HUDEP-2 (cell line): Measurements from ENCODE around the gene PPM1N.

ENCODE experiments used
- DNase-seq, 76 experiments: peaks; one replicate each; lab custom pipeline; 2025; ENCODE audit not compliant: unreplicated experiment in 76 of 76; lab: John Stamatoyannopoulos, UW

PPM1N gene

DNA sequence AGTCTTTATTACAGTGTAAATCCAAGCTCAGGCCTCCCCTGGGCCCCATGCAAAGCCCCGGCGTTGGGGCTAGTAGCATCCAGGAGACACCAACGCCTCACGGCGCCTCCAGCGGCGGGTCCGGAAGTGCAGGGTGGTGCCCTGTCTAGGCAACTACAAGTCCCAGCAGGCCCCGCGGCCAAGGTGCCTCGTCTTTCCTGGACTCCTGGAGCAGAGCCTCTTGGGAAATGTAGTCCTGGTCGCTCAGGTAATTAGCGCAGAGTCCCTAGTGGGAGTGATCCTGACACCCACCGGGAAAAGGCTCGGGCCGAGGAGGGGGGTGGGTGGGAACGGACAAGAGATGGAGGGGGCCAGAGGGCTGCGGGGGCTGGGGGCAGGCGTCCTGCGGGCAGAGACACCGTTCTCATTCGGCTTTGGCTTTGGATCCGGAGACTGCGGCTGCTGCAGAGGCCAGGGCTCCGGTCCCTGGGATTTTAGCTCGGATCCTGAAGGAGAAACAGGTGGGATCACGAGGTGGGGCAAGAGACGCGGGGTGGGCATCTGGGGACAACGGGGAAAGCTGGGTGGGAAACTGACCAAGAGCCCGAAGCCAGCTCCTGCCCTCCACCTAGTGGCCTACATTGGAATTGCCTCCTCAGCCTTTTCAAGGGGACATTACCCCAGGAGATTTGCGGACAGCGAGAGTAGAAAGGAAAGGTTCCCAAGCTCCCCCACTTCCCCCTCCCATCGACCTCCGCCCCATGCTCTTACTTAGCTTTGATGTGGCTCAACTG is 12.8 kb upstream of the PPM1N start:
- DNase-seq = peak in 75 of 76 experiments; percentile 81 to 99 (median 96)

DNA sequence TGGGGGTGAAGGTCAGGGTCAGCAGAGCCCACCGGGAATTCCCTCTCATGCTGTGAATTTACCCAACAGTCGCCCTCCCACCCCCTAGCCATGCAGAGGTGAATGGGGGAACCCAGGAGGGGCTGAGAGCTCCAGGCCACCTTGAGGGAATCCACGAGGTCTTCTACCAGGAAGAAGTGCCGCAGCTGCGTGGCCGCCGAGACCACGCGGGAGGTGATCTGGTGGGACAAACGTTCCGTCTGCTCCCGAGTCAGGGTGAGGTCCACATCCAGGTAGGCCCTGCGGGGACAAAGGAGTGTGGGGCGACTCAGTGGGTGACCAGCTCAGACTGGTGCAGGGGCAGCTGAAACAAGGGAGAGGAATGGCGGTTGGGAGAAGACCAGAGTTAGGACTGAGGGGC is 9.5 kb upstream of the PPM1N start:
- DNase-seq = no peak

DNA sequence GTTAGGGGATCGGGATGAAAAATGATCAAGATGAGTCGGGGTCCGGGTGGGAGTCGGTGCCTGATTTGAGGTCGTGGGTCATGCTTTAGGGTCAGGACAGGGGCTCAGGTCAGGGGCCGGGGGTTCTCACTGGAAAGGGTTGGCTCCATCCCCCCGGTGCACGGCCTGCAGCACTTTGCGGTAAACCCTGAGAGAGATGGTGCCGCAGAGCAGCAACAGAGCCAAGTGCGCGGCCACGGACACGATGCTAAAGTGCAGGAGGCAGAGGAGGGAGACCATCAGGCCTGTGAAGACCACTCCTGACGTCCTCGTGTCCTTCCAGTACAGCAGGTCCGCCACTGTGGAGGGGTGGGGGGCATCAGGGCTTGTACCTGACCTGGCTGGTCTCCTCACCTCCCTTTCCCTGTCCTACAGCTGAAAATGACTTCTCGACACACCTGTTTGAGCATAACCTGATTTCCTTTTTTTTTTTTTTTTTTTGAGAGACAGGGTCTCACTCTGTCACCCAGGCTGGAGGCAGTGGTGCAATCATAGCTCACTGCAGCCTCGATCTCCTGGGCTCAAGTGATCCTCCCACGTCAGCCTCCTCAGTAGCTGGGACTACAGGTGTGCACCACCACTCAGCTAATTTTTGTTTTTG is 8.9 kb upstream of the PPM1N start:
- no peak for DNase-seq

DNA sequence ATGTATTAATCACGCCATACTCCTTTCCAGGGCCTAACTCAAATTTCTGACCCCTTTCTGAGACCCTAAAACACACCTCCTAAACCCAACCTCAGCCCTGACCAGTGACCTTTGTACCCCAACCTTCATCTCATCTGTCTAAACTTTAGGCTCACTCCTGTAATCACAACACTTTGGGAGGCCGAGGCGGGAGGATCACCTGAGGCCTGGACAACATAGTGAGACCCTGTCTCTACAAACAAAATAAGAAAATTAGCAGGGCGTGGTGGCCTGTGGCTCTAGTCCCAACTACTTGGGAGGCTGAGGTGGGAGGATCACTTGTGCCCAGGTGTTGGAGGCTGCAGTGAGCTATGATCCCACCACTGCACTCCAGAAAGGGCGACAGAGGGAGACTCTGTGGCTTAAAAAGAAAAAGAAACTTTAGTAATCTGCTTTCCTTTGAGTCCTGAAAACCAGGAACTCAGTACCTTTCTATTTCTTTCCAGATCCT is 6.1 kb upstream of the PPM1N start:
- no peak for DNase-seq

DNA sequence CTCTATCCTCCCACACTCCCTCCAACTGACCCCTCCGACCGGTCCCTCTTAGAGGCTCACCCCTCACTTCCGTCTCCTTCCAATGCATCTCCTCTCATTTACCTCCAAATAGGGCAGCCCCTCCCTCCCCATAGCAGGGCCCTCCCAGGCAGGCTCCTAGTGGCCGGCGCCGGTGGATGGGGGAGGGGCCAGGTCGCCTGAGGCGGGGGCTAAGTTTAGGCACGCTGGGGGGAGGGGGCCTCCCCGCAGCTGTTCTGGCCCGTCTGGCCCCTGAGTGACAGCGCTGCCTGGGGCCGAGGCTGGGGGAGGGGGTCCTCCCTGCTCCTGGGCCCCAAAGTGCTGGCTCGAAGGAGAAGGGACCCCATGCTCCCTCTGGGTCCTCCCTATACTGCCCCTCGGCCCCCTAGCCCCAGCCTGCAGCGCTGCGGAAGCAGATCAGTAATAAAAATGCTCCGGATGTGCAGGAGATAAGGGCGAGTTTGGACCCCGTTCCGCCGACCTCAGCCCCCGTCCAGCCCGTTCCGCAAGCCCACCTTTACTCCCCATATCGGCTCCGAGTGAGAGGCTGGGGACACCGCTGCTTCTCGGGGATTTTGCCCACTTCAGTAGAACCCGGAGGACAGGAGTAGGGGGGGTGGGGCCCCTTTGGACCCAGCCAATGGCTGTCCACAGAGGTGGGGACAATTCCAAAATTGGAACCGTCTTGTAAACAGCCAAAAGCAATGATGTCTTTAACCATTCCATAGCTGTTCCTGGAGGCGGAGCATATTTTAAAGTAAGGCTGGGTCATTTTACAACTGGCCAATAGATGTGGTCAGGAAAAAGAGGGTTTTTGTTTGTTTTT is 5.4 kb upstream of the PPM1N start:
- DNase-seq = peak in 23 of 76 experiments; percentile 7 to 50 (median 25)

DNA sequence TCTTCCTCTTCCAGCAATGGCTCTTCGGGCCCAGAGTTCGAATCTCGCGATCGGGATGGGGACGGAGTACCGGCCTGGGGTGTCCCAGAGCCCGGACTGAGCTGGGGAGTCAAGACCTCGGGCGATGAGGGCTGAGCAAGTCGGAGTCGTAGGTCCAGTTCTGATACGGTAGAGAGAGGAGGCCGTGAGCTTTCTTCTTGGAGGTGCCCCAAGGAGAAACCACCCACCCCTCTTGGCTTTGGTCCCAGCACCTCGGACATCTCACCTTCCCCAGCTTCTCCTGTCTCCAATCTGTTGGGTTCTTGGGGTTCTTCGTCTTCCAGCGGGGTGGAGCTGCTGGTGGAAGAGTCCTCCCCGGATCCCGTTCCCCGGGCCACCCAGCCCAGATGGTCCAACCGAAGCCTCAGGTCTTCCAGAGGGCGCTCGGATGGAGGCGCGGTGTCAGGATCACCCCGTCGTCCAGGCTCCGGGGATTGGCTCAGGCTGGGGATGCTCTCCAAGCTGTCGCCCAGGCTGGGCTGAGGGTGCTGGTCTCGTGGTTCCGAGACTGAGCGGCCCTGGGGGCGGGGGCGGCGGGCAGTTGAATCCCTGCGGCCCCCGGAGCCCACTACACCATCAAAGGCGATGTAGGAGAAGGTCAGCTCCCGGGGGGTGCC is 3.9 kb upstream of the PPM1N start:
- no peak for DNase-seq

DNA sequence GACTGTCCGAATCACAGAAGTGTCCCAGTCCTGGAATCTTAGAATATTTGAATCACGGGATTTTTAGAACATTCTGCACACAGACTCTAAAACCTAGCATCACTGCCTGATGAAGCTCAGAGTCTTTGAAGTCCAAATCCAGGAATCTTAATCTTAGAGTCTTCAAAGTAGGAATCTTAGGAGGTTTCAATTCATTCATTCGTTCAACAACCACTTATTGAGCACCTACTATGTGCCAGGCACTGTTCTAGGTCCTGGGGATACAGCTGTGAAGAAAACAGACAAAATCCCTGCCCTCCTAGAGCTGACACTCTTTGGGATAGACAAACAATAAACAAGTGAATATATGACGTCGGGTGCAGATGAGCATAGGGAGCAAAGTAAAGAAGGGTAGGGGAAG is 3.1 kb upstream of the PPM1N start:
- no peak for DNase-seq

DNA sequence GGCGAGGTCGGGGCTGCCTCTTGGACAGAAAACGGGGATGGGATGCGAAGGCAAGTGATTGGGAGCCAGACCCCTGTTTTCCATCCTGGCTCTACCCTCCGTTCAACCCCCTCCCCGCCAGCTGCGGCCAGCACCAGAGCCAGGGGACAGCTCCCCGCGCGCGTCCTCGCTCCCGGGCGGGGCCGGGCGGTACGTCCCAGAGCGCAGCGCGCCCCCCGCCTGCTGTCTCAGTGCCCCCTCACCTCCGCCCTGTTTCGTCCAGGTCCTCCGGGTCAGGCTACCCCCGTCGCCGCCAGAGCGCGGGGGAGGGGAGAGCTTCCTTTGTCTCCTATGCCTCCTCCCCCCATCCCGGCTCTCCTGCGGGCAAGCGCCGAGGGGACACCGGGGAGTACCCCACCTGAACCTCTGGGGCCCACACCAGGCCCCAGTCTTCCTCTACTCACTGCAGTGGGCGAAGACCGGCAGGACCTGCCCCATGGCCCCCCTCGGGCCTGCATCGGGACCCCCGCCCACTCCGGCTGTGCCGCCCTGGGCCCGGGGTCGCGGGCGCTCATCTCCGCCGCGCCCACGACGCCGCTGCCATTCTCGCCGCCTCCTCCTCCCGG is 1.8 kb upstream of the PPM1N start:
- DNase-seq = peak in 16 of 76 experiments; percentile 10 to 45 (median 30)

DNA sequence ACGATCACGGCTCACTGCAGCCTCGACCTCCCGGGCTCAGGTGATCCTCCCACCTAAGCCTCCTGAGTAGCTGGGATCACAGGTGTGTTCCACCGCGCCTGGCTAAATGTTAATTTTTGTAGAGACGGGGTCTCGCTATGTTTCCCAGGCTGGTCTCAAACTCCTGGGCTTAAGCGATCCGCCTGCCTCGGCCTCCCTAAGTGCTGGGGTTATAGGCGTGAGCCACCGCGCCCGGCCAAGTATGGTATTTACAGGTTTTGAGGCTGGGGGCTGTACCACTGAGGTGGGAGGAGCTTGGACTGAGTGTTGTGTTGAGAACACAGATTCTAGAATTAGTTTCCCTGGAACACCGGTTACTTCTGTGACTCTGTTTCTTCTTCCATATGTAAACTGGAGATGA is 452 bp upstream of the PPM1N start:
- DNase-seq = no peak

DNA sequence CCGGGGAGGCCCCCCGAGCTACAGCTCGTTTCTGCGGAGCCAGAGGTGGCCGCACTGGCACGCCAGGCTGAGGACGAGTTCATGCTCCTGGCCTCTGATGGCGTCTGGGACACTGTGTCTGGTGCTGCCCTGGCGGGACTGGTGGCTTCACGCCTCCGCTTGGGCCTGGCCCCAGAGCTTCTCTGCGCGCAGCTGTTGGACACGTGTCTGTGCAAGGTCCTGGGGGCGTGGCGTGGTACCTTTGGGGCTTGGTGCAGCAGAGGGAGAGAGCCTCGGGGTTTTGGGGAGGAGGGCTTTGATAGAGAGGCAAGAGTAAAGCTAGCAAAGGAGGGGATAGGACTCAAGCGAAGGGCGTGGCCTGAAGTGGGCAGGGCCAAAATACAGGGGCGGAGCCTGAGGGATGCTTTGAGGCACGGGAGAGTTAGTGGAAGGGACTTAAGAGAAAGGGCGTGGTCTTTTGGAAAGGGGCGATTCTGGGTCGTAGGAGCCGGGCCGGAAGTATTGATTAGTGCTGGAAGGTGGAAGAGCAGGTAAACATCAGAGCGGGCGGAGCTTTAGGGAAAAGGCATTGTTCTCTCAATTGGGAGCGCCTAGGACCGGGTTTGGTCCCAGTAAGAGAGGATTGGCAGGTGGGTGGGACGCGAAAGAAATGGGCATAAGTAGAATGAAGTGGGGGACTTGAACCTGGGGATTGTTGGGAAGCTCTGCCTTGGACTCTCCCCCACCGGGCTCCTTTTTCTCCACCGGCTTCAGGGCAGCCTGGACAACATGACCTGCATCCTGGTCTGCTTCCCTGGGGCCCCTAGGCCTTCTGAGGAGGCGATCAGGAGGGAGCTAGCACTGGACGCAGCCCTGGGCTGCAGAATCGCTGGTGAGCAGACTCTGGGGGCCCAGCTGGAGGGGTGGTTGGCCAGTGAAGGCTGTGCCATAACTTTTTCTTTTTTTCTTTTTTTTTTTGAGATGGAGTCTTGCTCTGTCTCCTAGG is 1.2 kb downstream of the PPM1N start:
- DNase-seq = peak in 74 of 76 experiments; percentile 58 to 96 (median 90)

DNA sequence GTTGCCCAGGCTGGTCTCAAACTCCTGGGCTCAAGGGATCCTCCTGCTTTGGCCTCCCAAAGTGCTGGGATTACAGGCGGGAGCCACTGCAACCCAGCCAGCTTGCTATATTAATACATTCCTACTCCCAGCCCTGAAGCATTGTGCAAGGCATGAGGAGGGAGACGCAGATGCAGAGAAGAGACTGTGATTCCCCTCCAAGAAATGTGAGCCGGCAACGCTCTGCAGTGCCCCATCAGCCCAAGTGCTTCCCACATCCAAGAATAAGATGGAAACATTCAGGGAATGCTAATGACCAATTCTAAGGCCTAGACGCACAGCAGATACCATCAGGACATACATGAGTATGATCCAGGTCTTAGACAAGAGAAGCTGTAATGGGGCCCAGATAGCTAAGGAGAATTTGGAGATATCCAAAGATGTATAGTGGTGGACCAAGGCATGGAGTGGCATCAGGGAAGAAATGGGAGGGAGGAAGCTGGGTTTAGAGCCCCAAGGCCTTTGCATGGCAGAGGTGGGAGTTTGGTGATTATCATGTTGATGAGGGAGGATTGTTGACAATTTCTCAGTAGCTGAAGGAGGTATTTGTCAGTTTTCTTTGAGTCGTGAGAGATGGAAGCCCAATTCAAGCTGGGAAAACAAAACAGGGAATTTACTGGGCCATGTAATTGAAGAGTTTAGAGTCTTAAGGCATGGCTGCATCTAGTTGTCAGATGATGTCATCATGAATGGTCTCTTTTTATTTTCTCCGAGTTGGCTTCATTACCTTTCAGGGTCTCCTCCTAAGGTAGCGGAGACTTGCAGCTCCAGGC is 2.9 kb downstream of the PPM1N start:
- DNase-seq = no peak

DNA sequence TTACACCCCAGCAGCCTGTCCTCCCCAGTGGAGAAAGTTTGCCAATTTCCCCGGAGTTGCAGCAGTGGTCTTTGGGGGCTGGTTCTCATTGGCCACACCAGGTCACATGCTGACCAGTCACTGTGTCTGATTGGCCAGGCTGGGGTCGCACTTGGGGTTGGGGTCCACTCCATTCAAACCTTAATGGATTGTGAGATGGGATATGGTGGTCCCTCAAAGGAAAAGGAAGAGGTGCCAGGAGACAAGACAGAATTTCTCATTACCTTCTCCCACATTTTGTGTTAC is 3.4 kb downstream of the PPM1N start:
- no peak for DNase-seq

DNA sequence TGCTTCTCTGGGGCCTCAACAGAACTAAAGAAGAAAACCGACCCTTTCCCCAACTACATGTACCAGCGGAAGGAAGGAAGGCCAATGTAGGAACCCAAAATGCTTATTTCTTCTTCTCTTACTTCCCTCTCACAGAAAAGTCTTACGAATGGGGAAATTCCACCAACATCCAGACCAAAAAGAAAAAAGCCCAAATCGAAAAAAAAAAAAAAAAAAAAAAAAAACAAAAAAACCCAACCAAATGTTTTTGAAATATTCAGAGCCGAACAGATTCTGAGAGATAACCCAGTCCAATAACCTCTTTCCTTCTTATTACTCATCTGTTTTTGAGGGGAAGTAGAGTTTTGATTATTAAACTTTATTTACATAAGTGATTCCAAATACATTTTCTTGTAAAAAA is 3.9 kb downstream of the PPM1N start:
- no peak for DNase-seq

DNA sequence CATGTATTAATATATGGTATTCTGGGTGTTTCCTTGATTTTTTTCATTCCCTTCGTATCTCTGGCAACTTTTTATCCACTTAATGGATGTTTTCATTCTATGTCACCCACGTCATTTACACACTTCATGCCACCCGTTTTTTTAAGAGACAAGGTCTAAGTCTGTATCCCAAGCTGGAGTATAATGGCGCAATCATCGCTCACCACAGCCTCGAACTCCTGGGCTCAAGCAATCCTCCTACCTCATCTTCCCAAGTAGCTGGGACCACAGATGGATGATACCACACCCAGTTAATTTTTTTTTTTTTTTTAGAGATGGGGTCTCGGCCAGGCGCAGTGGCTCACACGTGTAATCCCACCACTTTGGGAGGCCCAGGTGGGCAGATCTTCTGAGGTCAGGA is 5.7 kb downstream of the PPM1N start:
- no peak for DNase-seq

DNA sequence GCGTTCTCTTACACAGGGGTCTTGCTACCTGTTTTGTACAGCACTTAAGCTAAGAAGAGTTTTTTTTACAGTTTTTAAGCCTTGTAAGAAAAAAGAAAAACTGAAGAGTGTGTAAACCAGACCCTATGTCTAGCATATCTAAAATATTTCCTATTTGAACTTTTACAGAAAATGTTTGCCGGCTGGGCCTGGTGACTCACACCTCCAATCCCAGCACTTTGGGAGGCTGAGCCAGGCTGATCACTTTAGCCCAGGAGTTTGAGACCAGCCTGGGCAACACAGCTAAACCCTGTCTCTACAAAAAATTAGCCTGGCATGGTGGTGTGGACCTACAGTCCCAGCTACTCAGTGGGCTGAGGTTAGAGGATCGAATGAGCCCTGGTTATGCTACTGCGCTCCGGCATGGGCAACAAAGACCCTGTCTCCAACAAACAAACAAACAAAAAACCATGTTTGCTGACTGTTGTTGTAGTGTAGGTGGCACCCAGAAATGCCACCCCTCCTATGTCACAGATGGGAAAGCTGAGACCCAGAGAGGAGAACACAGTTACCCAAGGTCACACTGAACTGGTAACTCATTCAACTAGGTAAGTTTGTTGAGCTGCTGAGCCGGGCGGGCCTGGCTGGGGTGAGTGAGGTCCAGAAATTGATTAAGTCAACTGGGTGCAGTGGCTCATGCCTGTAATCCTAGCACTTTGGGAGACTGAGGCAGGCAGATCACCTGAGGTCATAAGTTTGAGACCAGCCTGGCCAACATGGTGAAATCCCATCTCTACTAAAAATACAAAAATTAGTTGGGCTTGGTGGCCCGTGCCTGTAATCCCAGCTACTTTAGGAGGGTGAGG is 7.1 kb downstream of the PPM1N start:
- DNase-seq = peak in 1 of 76 experiments; percentile 20

DNA sequence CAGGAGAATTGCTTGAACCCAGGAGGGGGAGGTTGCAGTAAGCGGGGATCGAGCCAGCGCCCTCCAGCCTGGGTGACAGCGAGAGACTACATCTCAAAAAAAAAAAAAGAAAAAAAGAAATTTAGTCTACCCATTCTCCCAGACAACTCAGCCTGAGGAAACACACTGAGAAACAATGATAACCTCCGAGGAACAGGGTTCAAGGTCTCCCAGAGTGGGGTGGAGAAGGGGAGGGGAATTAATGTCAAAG is 7.7 kb downstream of the PPM1N start:
- no peak for DNase-seq

DNA sequence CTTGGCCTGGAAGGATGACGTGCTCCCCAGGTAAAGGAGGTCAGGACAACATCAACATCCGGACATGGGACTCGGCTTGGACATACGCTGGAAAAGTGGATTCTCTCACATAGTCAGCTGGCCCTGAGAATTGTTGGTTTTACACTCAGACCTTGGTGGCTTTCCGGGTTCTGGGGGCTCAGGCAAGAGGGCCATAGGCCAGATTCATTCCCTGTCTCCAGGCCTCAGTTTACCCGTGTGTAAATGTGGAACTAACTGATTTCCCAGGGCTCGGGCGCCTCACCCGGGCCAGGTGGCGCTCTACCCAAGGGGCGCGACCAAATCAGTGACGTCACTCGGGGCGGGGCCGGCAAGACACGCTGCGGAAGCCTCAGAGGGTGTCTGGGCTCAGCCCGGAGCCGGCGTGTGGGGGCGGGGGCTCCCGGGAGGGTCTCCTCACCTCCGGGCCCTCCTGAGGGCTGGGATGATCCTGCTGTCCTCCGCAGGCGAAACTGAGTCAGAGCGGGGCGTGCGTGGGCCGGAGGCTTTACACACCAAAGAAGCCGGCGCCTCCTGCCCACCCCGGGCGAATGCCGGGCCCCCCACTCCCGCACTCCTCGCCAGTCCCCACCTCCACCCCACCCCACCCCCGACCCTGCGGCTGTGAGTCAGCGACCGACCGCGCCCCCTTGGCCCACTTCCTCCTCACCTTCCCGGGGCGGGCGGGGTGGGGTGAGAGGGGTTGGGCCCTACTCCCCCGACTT is 8.2 kb downstream of the PPM1N start:
- peak in 75 of 76 experiments; percentile 70 to 99 (median 92) for DNase-seq
